GM08714 (cell line): ENCODE results near the gene DYSF.

Experiments
- H3K4me3 ChIP-seq: fragments of 200-500 bp; sonication (Bioruptor generic); 2 replicates; pipeline ENCODE4 v1.5.1; 2014; ENCODE audit warnings: mild to moderate bottlenecking, low read length, inconsistent platforms
- ZNF274 ChIP-seq: IDR thresholded peaks from 2 replicates; pipeline ENCODE4 v1.6.1; 2012; ENCODE audit warnings: mild to moderate bottlenecking, low read depth, low read length

DYSF gene

DNA sequence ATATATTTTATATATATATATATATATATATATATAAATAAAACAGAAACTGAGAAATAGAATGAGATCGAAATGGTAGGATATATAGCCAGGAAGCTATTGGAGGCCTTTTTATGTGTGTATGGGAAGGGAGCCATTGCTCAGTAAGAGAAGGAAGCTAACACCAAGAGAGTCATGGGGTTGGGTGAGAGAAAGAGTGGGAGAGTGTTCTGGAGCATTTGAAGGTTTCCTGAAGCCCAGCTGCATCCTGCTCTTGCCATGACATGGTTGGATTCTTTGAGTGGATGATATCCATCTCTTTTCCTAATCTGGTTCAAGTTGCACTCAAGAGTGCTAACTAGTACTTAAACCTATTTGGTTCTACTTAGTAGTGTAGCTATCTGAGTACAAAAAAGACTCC, 282.3 kb downstream of the DYSF start:
- no peak for TF ChIP-seq ZNF274
- no peak overlapping the region for H3K4me3 ChIP-seq
